RWPE2 (cell line): ENCODE results near the gene UTS2R.

Source experiments
- ATAC-seq: fragments of 200-7000 bp; cut with Tn5 transposase; 3 replicates; pipeline ENCODE4 v1.9.1; 2021; ENCODE audit warnings: low read depth
- DNase-seq: peaks from one replicate; pipeline ENCODE4 v3.0.0-alpha.2; 2020; ENCODE audit warnings: low spot score
- H3K27ac ChIP-seq: fragments of 450-650 bp; 2 replicates; pipeline ENCODE4 v1.5.1; 2017; ENCODE audit warnings: mild to moderate bottlenecking; ENCODE audit not compliant: poor library complexity, severe bottlenecking
- H3K27me3 ChIP-seq: fragments of 250-450 bp; sonication (Bioruptor Pico); 2 replicates; pipeline ENCODE4 v1.5.1; 2021; ENCODE audit warnings: mild to moderate bottlenecking, moderate library complexity; ENCODE audit not compliant: insufficient read depth, poor library complexity, severe bottlenecking
- H3K36me3 ChIP-seq: fragments of 250-450 bp; sonication (Bioruptor Pico); 2 replicates; pipeline ENCODE4 v1.5.1; 2020; ENCODE audit warnings: low read depth, mild to moderate bottlenecking, moderate library complexity
- H3K4me1 ChIP-seq: fragments of 250-450 bp; sonication (Bioruptor Pico); 2 replicates; pipeline ENCODE4 v1.5.1; 2021; ENCODE audit warnings: mild to moderate bottlenecking, moderate library complexity; ENCODE audit not compliant: insufficient read depth, poor library complexity, severe bottlenecking
- H3K4me3 ChIP-seq: fragments of 250-450 bp; sonication (Bioruptor Pico); 2 replicates; pipeline ENCODE4 v1.5.1; 2021; ENCODE audit warnings: mild to moderate bottlenecking, moderate library complexity; ENCODE audit not compliant: severe bottlenecking
- H3K9me3 ChIP-seq: fragments of 250-450 bp; sonication (Bioruptor Pico); 2 replicates; pipeline ENCODE4 v1.5.1; 2021; ENCODE audit warnings: mild to moderate bottlenecking, moderate library complexity; ENCODE audit not compliant: severe bottlenecking
- CTCF ChIP-seq: fragments of 450-650 bp; IDR thresholded peaks from one replicate; pipeline ENCODE4 v1.5.1; 2017; ENCODE audit warnings: mild to moderate bottlenecking, moderate library complexity; ENCODE audit not compliant: poor library complexity, severe bottlenecking

UTS2R gene

GRCh38 chr17:82416264-82416663 lies 44.7 kb downstream of the UTS2R start:
- Histone ChIP-seq H3K4me1 (peaks cover 7% of the 10 kb centered on the region), H3K36me3 (peaks cover 11% of the 10 kb centered on the region), H3K4me3 (no peak overlapping the region), H3K9me3 (no peaks in the 10 kb centered on the region), H3K27me3 (no peaks in the 10 kb centered on the region), H3K27ac (no peak overlapping the region)
- TF ChIP-seq CTCF: no peak
- ATAC-seq (no peak), DNase-seq (peak; percentile 36)

- DNase-seq (peak; percentile 2), ATAC-seq (no peak)
- Histone ChIP-seq H3K27ac (no peak overlapping the region), H3K27me3 (no peaks in the 10 kb centered on the region), H3K4me3 (no peak overlapping the region), H3K4me1 (peaks cover 7% of the 10 kb centered on the region), H3K9me3 (no peaks in the 10 kb centered on the region), H3K36me3 (peaks cover 11% of the 10 kb centered on the region)
- TF ChIP-seq CTCF: no peak
Measured at GRCh38 chr17:82416771-82417170, 45.2 kb downstream of the UTS2R start.

GRCh38 chr17:82418001-82418986 lies 46.7 kb downstream of the UTS2R start, which contains the start of the genes HEXD and OGFOD3:
HEXD (plus strand) TSS chr17:82418347; CDS start chr17:82419800, 1,453 bp downstream.
OGFOD3 (minus strand) TSS chr17:82418586; CDS start chr17:82418485, 101 bp downstream.
- peaks cover 7% of the 10 kb centered on the region for H3K4me1 ChIP-seq
- ATAC-seq (peak; percentile 86), DNase-seq (peak; percentile 84)
- peaks cover 11% of the 10 kb centered on the region for H3K36me3 ChIP-seq
- peaks cover 4% of the 10 kb centered on the region for H3K9me3 ChIP-seq
- H3K27me3 ChIP-seq: no peaks in the 10 kb centered on the region
- TF ChIP-seq CTCF: no peak
- H3K4me3 ChIP-seq: peak within 1 kb of the TSS; percentile 91
- H3K27ac ChIP-seq: peak within 1 kb of the TSS; percentile 42

- H3K27me3 ChIP-seq: no peaks in the 10 kb centered on the region
- no peak for TF ChIP-seq CTCF
- H3K4me3 ChIP-seq: peak overlapping the region; percentile 91
- H3K4me1 ChIP-seq: peaks cover 7% of the 10 kb centered on the region
- H3K36me3 ChIP-seq: peaks cover 8% of the 10 kb centered on the region
- no peak for DNase-seq
- ATAC-seq: no peak
- peaks cover 4% of the 10 kb centered on the region for H3K9me3 ChIP-seq
- H3K27ac ChIP-seq: peak overlapping the region; percentile 42
Measured at GRCh38 chr17:82419540-82419939, 48.0 kb downstream of the UTS2R start.
